ENCODE results near the gene LIX1.

DNA sequence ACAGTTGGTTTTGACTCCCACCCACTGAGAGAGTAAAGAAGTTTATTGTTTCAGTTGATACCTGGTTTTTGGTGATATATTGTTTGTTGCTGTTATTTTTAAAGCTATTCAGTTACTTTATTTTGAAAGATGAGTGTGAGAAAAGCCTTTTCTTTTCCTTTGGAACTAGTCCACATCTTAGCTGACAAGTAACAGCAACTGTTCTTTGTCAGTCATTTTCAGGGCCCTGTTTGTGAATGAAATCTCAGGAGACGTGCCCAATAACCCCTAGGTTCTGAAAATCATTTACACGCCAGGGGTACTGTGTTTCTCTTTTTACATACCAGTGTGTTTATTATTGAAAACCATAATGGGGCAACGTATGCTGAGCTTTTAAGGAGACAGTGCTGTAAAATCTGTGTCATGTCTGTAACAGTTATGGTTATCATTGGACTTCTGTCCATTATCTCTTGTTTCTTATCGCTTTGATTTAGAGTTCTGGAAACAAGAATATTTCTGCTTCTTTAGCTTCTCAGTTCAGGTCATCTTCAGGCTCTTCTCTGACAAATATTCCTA, 75.0 kb downstream of the LIX1 start:
- TF ChIP-seq, protein P1, sequence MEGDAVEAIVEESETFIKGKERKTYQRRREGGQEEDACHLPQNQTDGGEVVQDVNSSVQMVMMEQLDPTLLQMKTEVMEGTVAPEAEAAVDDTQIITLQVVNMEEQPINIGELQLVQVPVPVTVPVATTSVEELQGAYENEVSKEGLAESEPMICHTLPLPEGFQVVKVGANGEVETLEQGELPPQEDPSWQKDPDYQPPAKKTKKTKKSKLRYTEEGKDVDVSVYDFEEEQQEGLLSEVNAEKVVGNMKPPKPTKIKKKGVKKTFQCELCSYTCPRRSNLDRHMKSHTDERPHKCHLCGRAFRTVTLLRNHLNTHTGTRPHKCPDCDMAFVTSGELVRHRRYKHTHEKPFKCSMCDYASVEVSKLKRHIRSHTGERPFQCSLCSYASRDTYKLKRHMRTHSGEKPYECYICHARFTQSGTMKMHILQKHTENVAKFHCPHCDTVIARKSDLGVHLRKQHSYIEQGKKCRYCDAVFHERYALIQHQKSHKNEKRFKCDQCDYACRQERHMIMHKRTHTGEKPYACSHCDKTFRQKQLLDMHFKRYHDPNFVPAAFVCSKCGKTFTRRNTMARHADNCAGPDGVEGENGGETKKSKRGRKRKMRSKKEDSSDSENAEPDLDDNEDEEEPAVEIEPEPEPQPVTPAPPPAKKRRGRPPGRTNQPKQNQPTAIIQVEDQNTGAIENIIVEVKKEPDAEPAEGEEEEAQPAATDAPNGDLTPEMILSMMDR (IDR thresholded peaks at IDR 0.05; ENCODE audit: insufficient read depth, low read depth, low read length), result no peak
- TF ChIP-seq EZH2 (IDR thresholded peaks at IDR 0.05; ENCODE audit: insufficient read depth, low read length), result no peak

Measured in astrocyte (in vitro differentiated cells and primary cell).